GM21619 (cell line): ENCODE measurements around the gene PMF1.

Experiments used
- ATAC-seq: cut with Tn5 transposase; IDR thresholded peaks from one replicate; pipeline ENCODE4 v1.9.1; 2021; ENCODE audit not compliant: unreplicated experiment

PMF1 gene

GRCh38 chr1:156262461-156263287 lies 49.9 kb downstream of the PMF1 start:
- no peak for ATAC-seq

GRCh38 chr1:156263288-156263655 lies 50.5 kb downstream of the PMF1 start:
- ATAC-seq, result no peak

- no peak for ATAC-seq
Observed at GRCh38 chr1:156266051-156266450, 53.2 kb downstream of the PMF1 start.

GRCh38 chr1:156268336-156268735 lies 55.5 kb downstream of the PMF1 start:
- ATAC-seq, result no peak

GRCh38 chr1:156270314-156270713 lies 57.5 kb downstream of the PMF1 start:
- no peak for ATAC-seq

GRCh38 chr1:156276532-156276931 lies 63.7 kb downstream of the PMF1 start:
- ATAC-seq, result no peak

GRCh38 chr1:156276966-156277381 lies 64.2 kb downstream of the PMF1 start:
- no peak for ATAC-seq

GRCh38 chr1:156279837-156280236 lies 67.0 kb downstream of the PMF1 start:
- ATAC-seq, result no peak

- peak; percentile 39 for ATAC-seq
Observed at GRCh38 chr1:156281281-156281680, 68.5 kb downstream of the PMF1 start.

GRCh38 chr1:156281693-156282478 lies 69.1 kb downstream of the PMF1 start:
- ATAC-seq, result no peak

GRCh38 chr1:156282479-156283222 lies 69.8 kb downstream of the PMF1 start, which contains the start of gene SMG5:
SMG5 (minus strand) TSS chr1:156282825; CDS start chr1:156282680, 145 bp downstream.
- ATAC-seq, result peak; percentile 78

GRCh38 chr1:156283521-156283920 lies 70.7 kb downstream of the PMF1 start:
- no peak for ATAC-seq

GRCh38 chr1:156284112-156284511 lies 71.3 kb downstream of the PMF1 start, which contains the start of gene TMEM79:
TMEM79 (plus strand) TSS chr1:156284325; CDS start chr1:156285227, 902 bp downstream.
- ATAC-seq, result no peak

- ATAC-seq, result no peak
Observed at GRCh38 chr1:156284757-156285156, 72.0 kb downstream of the PMF1 start.

- ATAC-seq, result no peak
Observed at GRCh38 chr1:156285437-156285836, 72.6 kb downstream of the PMF1 start.

GRCh38 chr1:156286061-156286460 lies 73.3 kb downstream of the PMF1 start:
- ATAC-seq, result no peak
